GM12878 (cell line): ENCODE data around the gene PRR15L. TPM values are rescaled to one million over a fixed set of nuclear protein-coding genes. Genes with fewer than 3 reads are reported as not detected.

ENCODE experiments used
- ATAC-seq: fragments of 200-7000 bp; cut with Tn5 transposase; 3 replicates; pipeline ENCODE4 v1.9.1; 2020; ENCODE audit warnings: mild to moderate bottlenecking, moderate library complexity
- BruUV-seq: library from RNA; stranded (reverse); fragments of 400-500 nt; replicated peaks from 2 replicates; lab custom pipeline; 2021; lab: Mats Ljungman, UMichigan
- CTCF ChIA-PET: fragments of 300-600 bp; sonication (Branson Sonifier 250); formaldehyde crosslinking; extraction: SDS; loops from one replicate; lab custom pipeline; 2021; ENCODE audit warnings: inconsistent platforms; lab: Yijun Ruan, JAX
- POLR2A ChIA-PET: fragments of 350-600 bp; formaldehyde crosslinking; extraction: SDS; loops from one replicate; lab custom pipeline; 2021; ENCODE audit warnings: inconsistent platforms; lab: Charles Lee
- RAD21 ChIA-PET: fragments of 300-600 bp; sonication (Branson Sonifier 250); formaldehyde crosslinking; loops from one replicate; lab custom pipeline; 2023; ENCODE audit warnings: antibody characterized with exemption; ENCODE audit not compliant: unreplicated experiment; lab: Charles Lee
- SMC1A ChIA-PET: fragments of 300-600 bp; sonication (Branson Sonifier 250); formaldehyde crosslinking; loops from one replicate; lab custom pipeline; 2023; ENCODE audit not compliant: unreplicated experiment, uncharacterized antibody; lab: Charles Lee
- DNase-seq: peaks from one replicate; pipeline ENCODE4 v3.0.0-alpha.2; 2011; ENCODE audit warnings: low read depth, low spot score
- FAIRE-seq: peaks from 3 replicates; lab custom pipeline; 2011; peaks lifted over from hg19 to GRCh38; lab: Jason Lieb, UNC
- H2AFZ ChIP-seq: 2 replicates; pipeline ENCODE4 v1.6.0; 2011; ENCODE audit warnings: low read depth, low read length, control low read depth; ENCODE audit not compliant: control insufficient read depth
- H3K27ac ChIP-seq: 2 replicates; pipeline ENCODE4 v1.5.1; 2011; ENCODE audit warnings: control low read depth; ENCODE audit not compliant: control insufficient read depth, insufficient read depth
- H3K27me3 ChIP-seq, 2 experiments: replicated peaks in 1 of 2; 2 replicates each; pipeline versions ENCODE4 v1.6.0 to v1.6.1; 2011; ENCODE audit warnings: low read length in 1 of 2; ENCODE audit not compliant: control insufficient read depth in 2 of 2, insufficient read depth in 2 of 2
- H3K36me3 ChIP-seq, 2 experiments: 2 replicates each; pipeline ENCODE4 v1.5.1; 2011; ENCODE audit warnings: low read length in 1 of 2; ENCODE audit not compliant: control insufficient read depth in 2 of 2, insufficient read depth in 2 of 2
- H3K4me1 ChIP-seq: 2 replicates; pipeline ENCODE4 v1.6.1; 2011; ENCODE audit warnings: mild to moderate bottlenecking, low read length, moderate library complexity, mixed read lengths; ENCODE audit not compliant: control insufficient read depth, insufficient read depth
- H3K4me2 ChIP-seq: 2 replicates; pipeline ENCODE4 v1.6.0; 2011; ENCODE audit warnings: control low read depth; ENCODE audit not compliant: control insufficient read depth, insufficient read depth
- H3K4me3 ChIP-seq: fragments of 200-600 bp; sonication (generic); 2 replicates; pipeline ENCODE4 v1.5.1; 2016
- H3K79me2 ChIP-seq: 2 replicates; pipeline ENCODE4 v1.6.0; 2011; ENCODE audit warnings: low read length; ENCODE audit not compliant: control insufficient read depth, insufficient read depth
- H3K9ac ChIP-seq: 2 replicates; pipeline ENCODE4 v1.8.0; 2011; ENCODE audit warnings: low read length, control low read depth, mixed read lengths; ENCODE audit not compliant: control insufficient read depth, insufficient read depth
- H3K9me3 ChIP-seq: replicated peaks from 3 replicates; pipeline ENCODE4 v1.5.1; 2011; ENCODE audit warnings: mild to moderate bottlenecking, low read length; ENCODE audit not compliant: control insufficient read depth, insufficient read depth
- H4K20me1 ChIP-seq: 2 replicates; pipeline ENCODE4 v1.6.0; 2011; ENCODE audit not compliant: control insufficient read depth, insufficient read depth
- CHD2 ChIP-seq: IDR thresholded peaks from 2 replicates; pipeline ENCODE4 v1.6.1; 2011; ENCODE audit warnings: low read depth, low read length, improper control_type of control experiment, borderline replicate concordance
- NRF1 ChIP-seq: conservative IDR thresholded peaks from 2 replicates; pipeline ENCODE4 v1.6.1; 2011; ENCODE audit warnings: mild to moderate bottlenecking, low read depth, low read length, improper control_type of control experiment
- POLR2A ChIP-seq: IDR thresholded peaks from 2 replicates; pipeline ENCODE4 v1.6.1; 2011; ENCODE audit warnings: low read depth, mild to moderate bottlenecking, low read length
- POLR2AphosphoS5 ChIP-seq: IDR thresholded peaks from 2 replicates; pipeline ENCODE4 v1.6.1; 2011; ENCODE audit warnings: mild to moderate bottlenecking, low read length, inconsistent platforms
- POU2F2 ChIP-seq: IDR thresholded peaks from 3 replicates; pipeline ENCODE4 v1.6.1; 2011; ENCODE audit warnings: low read depth, mild to moderate bottlenecking, low read length, borderline replicate concordance
- SRF ChIP-seq, 2 experiments: IDR thresholded peaks; 2 replicates each; pipeline ENCODE4 v1.6.1; 2011; ENCODE audit warnings: low read depth in 2 of 2, low read length in 2 of 2, mild to moderate bottlenecking in 1 of 2, moderate library complexity in 1 of 2
- YY1 ChIP-seq: IDR thresholded peaks from 2 replicates; pipeline ENCODE4 v1.6.1; 2011; ENCODE audit warnings: low read depth, mild to moderate bottlenecking, low read length
- ZNF24 ChIP-seq: fragments of 450-650 bp; IDR thresholded peaks from 2 replicates; pipeline ENCODE4 v1.6.1; 2017; ENCODE audit warnings: antibody characterized with exemption, mild to moderate bottlenecking
- WGBS: methylation state at CpG from one replicate; pipeline ENCODE4 v1.1.6; 2016; ENCODE audit warnings: low lambda C conversion rate; ENCODE audit not compliant: insufficient replicate concordance, insufficient coverage; ENCODE audit errors: missing lambda C conversion rate; 5-methylcytosine and 5-hydroxymethylcytosine counted together
- in situ Hi-C: fragments of 300-500 bp; cut with MboI; formaldehyde crosslinking; loops from 9 replicates; pipeline ENCODE4 v1.14.3; 2018; ENCODE audit warnings: mixed read lengths
- intact Hi-C: fragments of 100-400 bp; cut with micrococcal nuclease; formaldehyde crosslinking; loops from one replicate; pipeline ENCODE4 v1.14.2; 2022; ENCODE audit not compliant: unreplicated experiment
- polyA plus RNA-seq, 11 experiments: library from polyadenylated mRNA; depleted of rRNA in 4 of 11; unstranded in 6 of 11; stranded (reverse) in 5 of 11; fragments of >200 nt; fragmentation: Nextera tagmentation in 4 of 11; fragmentation: Illumina TruSeq in 1 of 11; extraction: Ambion mirVana in 4 of 11; extraction: Trizol in 1 of 11; gene quantifications; 1 replicate in 1 of 11; 2 replicates in 10 of 11; pipeline versions ENCODE4 v1.2.1 to v1.2.3, GENCODE V29; 2011 to 2016; ENCODE audit warnings: inconsistent platforms in 2 of 11, missing spikeins in 2 of 11, low read depth in 1 of 11
- total RNA-seq, 4 experiments: library from RNA; depleted of rRNA in 3 of 4; stranded (reverse); fragments of >200 nt in 3 of 4; fragmentation: Illumina TruSeq in 1 of 4; extraction: Trizol in 1 of 4; gene quantifications; 2 replicates each; pipeline versions ENCODE4 v1.2.1 to v1.2.3, GENCODE V29; 2013 to 2021
- TF ChIP-seq, protein P1 (sequence below), 3 experiments: IDR thresholded peaks in 2 of 3; conservative IDR thresholded peaks in 1 of 3; 2 replicates each; pipeline ENCODE4 v1.5.1; 2011; ENCODE audit warnings: low read depth in 3 of 3, low read length in 3 of 3, mild to moderate bottlenecking in 3 of 3, control low read depth in 2 of 3, moderate library complexity in 2 of 3, inconsistent platforms in 1 of 3, mixed read lengths in 1 of 3; ENCODE audit not compliant: control insufficient read depth in 2 of 3, insufficient read depth in 1 of 3; ENCODE audit errors: extremely low read depth in 1 of 3
- TF ChIP-seq, protein P2 (sequence below): fragments of 450-650 bp; IDR thresholded peaks from 2 replicates; pipeline ENCODE4 v1.6.1; 2017; ENCODE audit warnings: low read depth, mild to moderate bottlenecking, moderate library complexity
- TF ChIP-seq, protein P3 (sequence below): IDR thresholded peaks from 2 replicates; pipeline ENCODE4 v1.6.1; 2012; ENCODE audit warnings: low read length, inconsistent platforms

Gene PRR15L
- total and polyA plus RNA-seq, 10 of the 15 experiments (the other 5 are each of a cell fraction or from before 2014, with no cell fraction given) = 0.11 to 0.18 TPM; not detected in 8

DNA sequence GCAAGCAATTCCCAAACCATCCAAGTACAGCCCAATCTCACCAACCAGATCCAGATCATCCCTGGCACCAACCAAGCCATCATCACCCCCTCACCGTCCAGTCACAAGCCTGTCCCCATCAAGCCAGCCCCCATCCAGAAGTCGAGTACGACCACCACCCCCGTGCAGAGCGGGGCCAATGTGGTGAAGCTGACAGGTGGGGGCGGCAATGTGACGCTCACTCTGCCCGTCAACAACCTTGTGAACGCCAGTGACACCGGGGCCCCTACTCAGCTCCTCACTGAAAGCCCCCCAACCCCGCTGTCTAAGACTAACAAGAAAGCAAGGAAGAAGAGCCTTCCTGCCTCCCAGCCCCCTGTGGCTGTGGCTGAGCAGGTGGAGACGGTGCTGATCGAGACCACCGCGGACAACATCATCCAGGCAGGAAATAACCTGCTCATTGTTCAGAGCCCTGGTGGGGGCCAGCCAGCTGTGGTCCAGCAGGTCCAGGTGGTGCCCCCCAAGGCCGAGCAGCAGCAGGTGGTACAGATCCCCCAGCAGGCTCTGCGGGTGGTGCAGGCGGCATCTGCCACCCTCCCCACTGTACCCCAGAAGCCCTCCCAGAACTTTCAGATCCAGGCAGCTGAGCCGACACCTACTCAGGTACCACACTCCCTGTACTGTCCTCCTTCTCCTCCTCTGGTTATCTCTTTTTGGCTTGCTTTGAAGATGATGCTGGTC is 41.0 kb downstream of the PRR15L start:
- no peak overlapping the region for H3K9ac ChIP-seq
- ATAC-seq = no peak
- no peak for TF ChIP-seq SRF (IDR thresholded peaks at IDR 0.05; ENCODE audit: low read depth in 2 of 2, low read length in 2 of 2)
- TF ChIP-seq POLR2A = 0 out of 2 replicates have a peak, but pooled peaks have one; percentile 20
- RAD21 ChIA-PET = no interaction called here
- no peaks in the 10 kb centered on the region for H3K79me2 ChIP-seq
- BruUV-seq = TSS peak; percentile 52
- POLR2A ChIA-PET = no interaction called here
- H3K27ac ChIP-seq = no peak overlapping the region
- H4K20me1 ChIP-seq = no peaks in the 10 kb centered on the region; the same call in 1 of the 2 replicates
- peaks cover 3 to 6% of the 10 kb centered on the region in 2 experiments; a peak in 3 of 4 replicates for H3K36me3 ChIP-seq
- WGBS = 92% methylated on average over 19 of the region's 19 CpGs
- H3K27me3 ChIP-seq = no peaks in the 10 kb centered on the region
- H3K4me1 ChIP-seq = no peaks in the 10 kb centered on the region
- H3K4me3 ChIP-seq = no peak overlapping the region
- DNase-seq = no peak
- no peaks in the 10 kb centered on the region for H3K9me3 ChIP-seq
- SMC1A ChIA-PET = no interaction called here
- in situ Hi-C loops = no loop called here
- no peak for FAIRE-seq
- intact Hi-C loops = no loop called here
- H2AFZ ChIP-seq = no peak overlapping the region
- CTCF ChIA-PET = no interaction called here
- no peak overlapping the region for H3K4me2 ChIP-seq

DNA sequence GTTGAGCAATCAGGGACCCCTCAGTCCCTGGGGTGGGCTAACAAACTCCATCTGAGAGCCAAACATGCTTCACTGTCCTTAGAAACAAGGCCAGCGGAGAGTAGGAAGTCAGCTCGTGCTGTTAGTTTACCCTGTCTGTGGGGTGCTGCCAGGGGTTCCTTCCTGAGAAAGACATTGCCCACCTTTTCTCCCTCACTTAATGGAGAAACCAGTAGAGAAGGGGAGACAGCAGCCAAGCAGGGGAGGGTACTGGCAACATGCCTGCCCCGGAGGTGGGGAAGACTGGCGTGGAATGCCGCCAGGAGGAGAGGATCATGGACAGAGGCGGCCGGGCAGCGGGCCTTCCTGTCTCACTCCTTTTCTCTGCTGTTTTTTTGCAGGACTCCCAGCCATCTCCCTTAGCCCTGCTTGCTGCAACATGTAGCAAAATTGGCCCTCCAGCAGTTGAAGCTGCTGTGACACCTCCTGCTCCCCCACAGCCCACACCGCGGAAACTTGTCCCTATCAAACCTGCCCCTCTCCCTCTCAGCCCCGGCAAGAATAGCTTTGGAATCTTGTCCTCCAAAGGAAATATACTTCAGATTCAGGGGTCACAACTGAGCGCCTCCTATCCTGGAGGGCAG is 41.8 kb downstream of the PRR15L start:
- ChIA-PET POLR2A (no interaction called here), SMC1A (no interaction called here), RAD21 (no interaction called here), CTCF (no interaction called here)
- H3K27me3 ChIP-seq = no peaks in the 10 kb centered on the region
- 99% methylated on average over 12 of the region's 12 CpGs for WGBS
- H3K79me2 ChIP-seq = no peaks in the 10 kb centered on the region
- peaks cover 3 to 6% of the 10 kb centered on the region in 2 experiments; a peak in 3 of 4 replicates for H3K36me3 ChIP-seq
- H3K9ac ChIP-seq = no peak overlapping the region
- H3K4me3 ChIP-seq = no peak overlapping the region
- no peak overlapping the region for H2AFZ ChIP-seq
- H3K4me1 ChIP-seq = no peaks in the 10 kb centered on the region
- H3K4me2 ChIP-seq = no peak overlapping the region
- no peaks in the 10 kb centered on the region; the same call in 1 of the 2 replicates for H4K20me1 ChIP-seq
- ATAC-seq (no peak), FAIRE-seq (no peak), DNase-seq (no peak)
- in situ Hi-C loops = no loop called here
- no TSS peak for BruUV-seq
- intact Hi-C loops = no loop called here
- H3K27ac ChIP-seq = no peak overlapping the region
- H3K9me3 ChIP-seq = no peaks in the 10 kb centered on the region
- no peak for TF ChIP-seq YY1
- TF ChIP-seq, protein P1, sequence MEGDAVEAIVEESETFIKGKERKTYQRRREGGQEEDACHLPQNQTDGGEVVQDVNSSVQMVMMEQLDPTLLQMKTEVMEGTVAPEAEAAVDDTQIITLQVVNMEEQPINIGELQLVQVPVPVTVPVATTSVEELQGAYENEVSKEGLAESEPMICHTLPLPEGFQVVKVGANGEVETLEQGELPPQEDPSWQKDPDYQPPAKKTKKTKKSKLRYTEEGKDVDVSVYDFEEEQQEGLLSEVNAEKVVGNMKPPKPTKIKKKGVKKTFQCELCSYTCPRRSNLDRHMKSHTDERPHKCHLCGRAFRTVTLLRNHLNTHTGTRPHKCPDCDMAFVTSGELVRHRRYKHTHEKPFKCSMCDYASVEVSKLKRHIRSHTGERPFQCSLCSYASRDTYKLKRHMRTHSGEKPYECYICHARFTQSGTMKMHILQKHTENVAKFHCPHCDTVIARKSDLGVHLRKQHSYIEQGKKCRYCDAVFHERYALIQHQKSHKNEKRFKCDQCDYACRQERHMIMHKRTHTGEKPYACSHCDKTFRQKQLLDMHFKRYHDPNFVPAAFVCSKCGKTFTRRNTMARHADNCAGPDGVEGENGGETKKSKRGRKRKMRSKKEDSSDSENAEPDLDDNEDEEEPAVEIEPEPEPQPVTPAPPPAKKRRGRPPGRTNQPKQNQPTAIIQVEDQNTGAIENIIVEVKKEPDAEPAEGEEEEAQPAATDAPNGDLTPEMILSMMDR (IDR thresholded peaks at IDR 0.05 in 2 of 3, conservative IDR thresholded peaks at IDR 0.05 in 1 of 3; ENCODE audit: control insufficient read depth in 2 of 3, extremely low read depth in 1 of 3, insufficient read depth in 1 of 3, low read depth in 3 of 3, low read length in 3 of 3) = no peak
- no peak for TF ChIP-seq ZNF24
- TF ChIP-seq, protein P2, sequence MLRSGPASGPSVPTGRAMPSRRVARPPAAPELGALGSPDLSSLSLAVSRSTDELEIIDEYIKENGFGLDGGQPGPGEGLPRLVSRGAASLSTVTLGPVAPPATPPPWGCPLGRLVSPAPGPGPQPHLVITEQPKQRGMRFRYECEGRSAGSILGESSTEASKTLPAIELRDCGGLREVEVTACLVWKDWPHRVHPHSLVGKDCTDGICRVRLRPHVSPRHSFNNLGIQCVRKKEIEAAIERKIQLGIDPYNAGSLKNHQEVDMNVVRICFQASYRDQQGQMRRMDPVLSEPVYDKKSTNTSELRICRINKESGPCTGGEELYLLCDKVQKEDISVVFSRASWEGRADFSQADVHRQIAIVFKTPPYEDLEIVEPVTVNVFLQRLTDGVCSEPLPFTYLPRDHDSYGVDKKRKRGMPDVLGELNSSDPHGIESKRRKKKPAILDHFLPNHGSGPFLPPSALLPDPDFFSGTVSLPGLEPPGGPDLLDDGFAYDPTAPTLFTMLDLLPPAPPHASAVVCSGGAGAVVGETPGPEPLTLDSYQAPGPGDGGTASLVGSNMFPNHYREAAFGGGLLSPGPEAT = no peak
- TF ChIP-seq, protein P3, sequence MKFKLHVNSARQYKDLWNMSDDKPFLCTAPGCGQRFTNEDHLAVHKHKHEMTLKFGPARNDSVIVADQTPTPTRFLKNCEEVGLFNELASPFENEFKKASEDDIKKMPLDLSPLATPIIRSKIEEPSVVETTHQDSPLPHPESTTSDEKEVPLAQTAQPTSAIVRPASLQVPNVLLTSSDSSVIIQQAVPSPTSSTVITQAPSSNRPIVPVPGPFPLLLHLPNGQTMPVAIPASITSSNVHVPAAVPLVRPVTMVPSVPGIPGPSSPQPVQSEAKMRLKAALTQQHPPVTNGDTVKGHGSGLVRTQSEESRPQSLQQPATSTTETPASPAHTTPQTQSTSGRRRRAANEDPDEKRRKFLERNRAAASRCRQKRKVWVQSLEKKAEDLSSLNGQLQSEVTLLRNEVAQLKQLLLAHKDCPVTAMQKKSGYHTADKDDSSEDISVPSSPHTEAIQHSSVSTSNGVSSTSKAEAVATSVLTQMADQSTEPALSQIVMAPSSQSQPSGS = no peak
- no peak for TF ChIP-seq POU2F2
- TF ChIP-seq NRF1 = no peak
- no peak for TF ChIP-seq CHD2
- TF ChIP-seq POLR2AphosphoS5 = no peak
